KMS-11 (cell line): ENCODE data around the gene EPHB2.

Experiments
- H2AFZ ChIP-seq: fragments of 200-600 bp; sonication (generic); 2 replicates; pipeline ENCODE4 v1.6.1; 2016; ENCODE audit warnings: antibody characterized with exemption, mixed run types, low read depth
- H3K27ac ChIP-seq: fragments of 200-600 bp; sonication (generic); 2 replicates; pipeline ENCODE4 v1.6.1; 2016; ENCODE audit warnings: mild to moderate bottlenecking, mixed run types
- H3K27me3 ChIP-seq: fragments of 200-600 bp; sonication (generic); 2 replicates; pipeline ENCODE4 v1.6.1; 2017; ENCODE audit warnings: mild to moderate bottlenecking, low read depth, mixed run types, moderate library complexity; ENCODE audit not compliant: insufficient read depth
- H3K36me3 ChIP-seq: fragments of 200-600 bp; sonication (generic); 2 replicates; pipeline ENCODE4 v1.6.1; 2017; ENCODE audit warnings: mild to moderate bottlenecking, mixed run types; ENCODE audit not compliant: insufficient read depth
- H3K4me1 ChIP-seq: fragments of 200-600 bp; sonication (generic); 2 replicates; pipeline ENCODE4 v1.6.1; 2016; ENCODE audit warnings: mild to moderate bottlenecking, low read depth, mixed run types; ENCODE audit not compliant: poor library complexity, severe bottlenecking
- H3K4me2 ChIP-seq: fragments of 200-600 bp; sonication (generic); 2 replicates; pipeline ENCODE4 v1.7.0; 2016; ENCODE audit warnings: mild to moderate bottlenecking, mixed run types
- H3K4me3 ChIP-seq: fragments of 200-600 bp; sonication (generic); IDR thresholded peaks from 2 replicates; pipeline ENCODE4 v1.6.1; 2017; ENCODE audit warnings: low read depth, low read length, mixed read lengths; ENCODE audit not compliant: insufficient read depth
- H3K79me2 ChIP-seq: fragments of 200-600 bp; sonication (generic); 2 replicates; pipeline ENCODE4 v1.6.1; 2016; ENCODE audit warnings: low read depth, mixed run types; ENCODE audit not compliant: insufficient read depth
- H3K9ac ChIP-seq: fragments of 200-600 bp; sonication (generic); 2 replicates; pipeline ENCODE4 v1.6.1; 2016; ENCODE audit warnings: mild to moderate bottlenecking, mixed run types
- H4K20me1 ChIP-seq: fragments of 200-600 bp; sonication (generic); 2 replicates; pipeline ENCODE4 v1.6.1; 2016; ENCODE audit warnings: mild to moderate bottlenecking, mixed run types; ENCODE audit not compliant: insufficient read depth
- CTCF ChIP-seq: fragments of 200-600 bp; sonication (generic); conservative IDR thresholded peaks from 2 replicates; pipeline ENCODE4 v1.6.1; 2017; ENCODE audit warnings: low read depth, mild to moderate bottlenecking, antibody characterized with exemption, low read length, moderate library complexity, mixed read lengths

Gene EPHB2

GRCh38 chr1:22815421-22816066 lies 104.9 kb downstream of the EPHB2 start:
- Histone ChIP-seq H3K36me3 (no peaks in the 10 kb centered on the region), H4K20me1 (no peaks in the 10 kb centered on the region), H3K27ac (no peak overlapping the region), H3K4me2 (no peak overlapping the region), H3K27me3 (peaks cover 60% of the 10 kb centered on the region), H3K4me3 (no peak overlapping the region), H3K4me1 (no peaks in the 10 kb centered on the region), H3K79me2 (no peaks in the 10 kb centered on the region), H3K9ac (no peak overlapping the region), H2AFZ (no peak overlapping the region)
- TF ChIP-seq CTCF: no peak

GRCh38 chr1:22816067-22816775 lies 105.6 kb downstream of the EPHB2 start:
- Histone ChIP-seq H3K4me3 (no peak overlapping the region), H3K27ac (no peak overlapping the region), H3K9ac (no peak overlapping the region), H3K4me1 (no peaks in the 10 kb centered on the region), H3K27me3 (peaks cover 53% of the 10 kb centered on the region), H3K79me2 (no peaks in the 10 kb centered on the region), H4K20me1 (no peaks in the 10 kb centered on the region), H3K4me2 (no peak overlapping the region), H2AFZ (no peak overlapping the region), H3K36me3 (no peaks in the 10 kb centered on the region)
- no peak for TF ChIP-seq CTCF

GRCh38 chr1:22816803-22817202 lies 106.2 kb downstream of the EPHB2 start:
- Histone ChIP-seq H4K20me1 (no peaks in the 10 kb centered on the region), H3K36me3 (no peaks in the 10 kb centered on the region), H2AFZ (no peak overlapping the region), H3K27me3 (peaks cover 52% of the 10 kb centered on the region), H3K9ac (no peak overlapping the region), H3K4me1 (no peaks in the 10 kb centered on the region), H3K79me2 (no peaks in the 10 kb centered on the region), H3K4me3 (no peak overlapping the region), H3K4me2 (no peak overlapping the region), H3K27ac (no peak overlapping the region)
- TF ChIP-seq CTCF: no peak

GRCh38 chr1:22817462-22817861 lies 106.8 kb downstream of the EPHB2 start:
- H3K27me3 ChIP-seq: peaks cover 52% of the 10 kb centered on the region
- H3K9ac ChIP-seq: no peak overlapping the region
- no peaks in the 10 kb centered on the region for H3K36me3 ChIP-seq
- H3K4me3 ChIP-seq: no peak overlapping the region
- H3K27ac ChIP-seq: no peak overlapping the region
- H4K20me1 ChIP-seq: no peaks in the 10 kb centered on the region
- no peaks in the 10 kb centered on the region for H3K79me2 ChIP-seq
- no peak overlapping the region for H2AFZ ChIP-seq
- TF ChIP-seq CTCF: no peak
- no peaks in the 10 kb centered on the region for H3K4me1 ChIP-seq
- H3K4me2 ChIP-seq: no peak overlapping the region
